NCI-H2081 treated with DMSO at 0.1 percent for 48 hours (cell line): Measurements from ENCODE around the gene MTA1.

Experiments used
- DNase-seq: peaks from one replicate; lab custom pipeline; 2025; lab: John Stamatoyannopoulos, UW

The MTA1 gene

DNA sequence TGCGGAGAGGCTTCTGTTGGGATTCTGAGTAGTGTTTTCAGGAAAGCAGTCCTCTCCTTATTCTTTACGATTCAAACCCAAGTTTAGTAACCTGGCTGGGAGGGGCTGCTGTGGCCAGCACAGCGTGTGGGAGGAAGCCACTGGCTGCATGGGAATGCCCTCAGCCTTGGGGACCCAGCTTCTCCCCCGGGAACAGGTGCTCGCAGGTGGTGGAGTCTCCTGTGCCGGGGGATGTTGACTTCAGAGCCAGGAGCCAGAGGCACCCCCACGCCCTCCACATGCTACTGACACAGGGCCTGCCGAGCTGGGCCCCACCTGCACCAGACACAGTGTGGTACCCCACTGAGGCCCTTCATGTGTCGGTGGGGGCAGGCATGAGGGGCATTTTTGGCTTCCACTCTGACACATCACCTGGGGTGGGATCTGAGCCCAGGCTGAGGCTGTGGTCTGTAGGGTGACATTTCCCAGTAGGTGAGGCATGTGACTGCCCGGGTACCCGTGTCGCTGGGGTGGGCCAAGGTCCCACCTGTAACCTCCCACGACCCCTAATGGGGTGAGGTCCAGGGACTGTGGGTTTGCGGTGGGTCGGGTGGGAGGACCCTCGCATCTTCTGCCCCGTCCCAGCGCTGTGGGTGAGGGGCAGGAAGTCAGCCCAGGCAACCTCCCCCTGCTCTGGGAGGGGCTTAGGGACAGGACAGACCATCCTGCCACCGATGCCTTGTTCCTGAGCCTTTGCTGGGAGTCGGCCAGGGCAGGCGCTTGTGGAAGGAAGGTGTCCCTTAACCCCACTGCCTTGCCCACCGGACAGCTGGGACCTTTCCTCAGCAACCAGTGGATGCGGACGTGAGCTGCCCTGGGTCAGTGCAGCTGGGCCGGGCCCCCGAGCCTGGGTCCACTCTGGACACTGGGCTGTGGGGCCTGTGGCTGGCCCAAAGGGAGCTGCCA is 26.5 kb downstream of the MTA1 start:
- no peak for DNase-seq

- DNase-seq, result no peak
Measured at GRCh38 chr14:105446971-105447370, 27.3 kb downstream of the MTA1 start.

GRCh38 chr14:105447651-105448640 is 28.3 kb downstream of the MTA1 start:
- no peak for DNase-seq

GRCh38 chr14:105448706-105449111 is 29.1 kb downstream of the MTA1 start:
- DNase-seq, result no peak

GRCh38 chr14:105449276-105450122 is 29.9 kb downstream of the MTA1 start:
- no peak for DNase-seq

- DNase-seq, result no peak
Measured at GRCh38 chr14:105450123-105450505, 30.5 kb downstream of the MTA1 start.

DNA sequence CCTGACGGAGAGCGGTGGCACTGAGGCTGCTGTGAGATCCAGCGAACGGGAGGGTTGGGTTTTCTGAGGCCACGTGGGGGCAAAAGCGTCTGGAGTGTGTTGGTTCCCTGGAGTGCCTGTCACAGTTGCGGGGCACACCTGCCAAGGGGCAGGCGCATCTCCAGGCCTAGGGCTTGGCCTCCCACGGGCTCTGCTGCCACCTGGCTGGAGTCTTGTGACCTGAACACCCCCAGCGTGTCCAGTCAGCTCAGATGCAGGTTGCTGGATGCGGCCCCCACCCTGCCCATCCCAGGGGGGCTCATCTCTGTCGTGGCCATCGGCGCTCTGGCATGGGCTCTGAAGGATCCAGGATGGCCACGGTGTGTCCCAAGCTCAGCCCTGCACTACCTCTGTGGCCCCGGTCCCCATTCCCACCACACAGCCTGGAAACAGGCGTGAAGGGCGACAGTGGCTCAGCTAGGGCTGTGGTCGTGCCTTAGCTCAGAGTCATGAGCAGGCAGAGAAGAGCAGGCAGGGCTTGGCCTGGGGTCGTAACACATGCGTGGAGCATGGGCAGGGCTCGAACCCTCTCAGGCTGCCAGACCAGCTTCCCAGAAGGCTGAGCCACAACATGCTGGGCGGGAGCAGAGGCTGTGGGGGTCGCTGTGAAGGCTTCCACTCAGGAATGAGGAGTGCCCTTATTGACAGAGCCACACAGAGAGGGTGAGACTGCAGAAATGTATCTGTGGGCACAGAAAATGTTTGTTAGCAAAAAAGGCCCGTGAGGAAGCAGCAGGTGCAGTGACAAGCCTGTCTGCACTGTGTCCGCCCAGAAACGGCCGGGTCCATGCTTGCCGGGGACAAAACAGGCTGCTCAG is 31.5 kb downstream of the MTA1 start:
- no peak for DNase-seq

DNA sequence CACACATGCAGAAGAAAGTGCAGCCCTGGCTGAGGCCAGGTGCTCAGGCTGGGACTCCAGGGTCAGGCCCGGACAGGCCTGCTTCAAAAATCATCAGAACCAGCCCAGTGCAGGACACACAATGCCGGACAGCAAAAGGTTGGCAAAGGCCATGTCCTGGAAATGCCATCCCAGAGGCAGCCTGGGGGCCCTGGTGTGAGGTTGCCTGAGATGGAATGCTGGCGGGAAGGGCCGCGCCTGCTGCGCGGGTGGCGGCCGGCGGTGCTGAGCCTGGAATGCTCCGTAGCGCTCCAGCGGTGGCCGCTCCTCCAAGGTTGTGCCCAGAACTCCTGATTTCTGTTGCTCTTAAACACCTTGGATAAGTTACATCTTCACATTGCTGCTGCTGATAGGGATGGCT is 33.3 kb downstream of the MTA1 start:
- no peak for DNase-seq

DNA sequence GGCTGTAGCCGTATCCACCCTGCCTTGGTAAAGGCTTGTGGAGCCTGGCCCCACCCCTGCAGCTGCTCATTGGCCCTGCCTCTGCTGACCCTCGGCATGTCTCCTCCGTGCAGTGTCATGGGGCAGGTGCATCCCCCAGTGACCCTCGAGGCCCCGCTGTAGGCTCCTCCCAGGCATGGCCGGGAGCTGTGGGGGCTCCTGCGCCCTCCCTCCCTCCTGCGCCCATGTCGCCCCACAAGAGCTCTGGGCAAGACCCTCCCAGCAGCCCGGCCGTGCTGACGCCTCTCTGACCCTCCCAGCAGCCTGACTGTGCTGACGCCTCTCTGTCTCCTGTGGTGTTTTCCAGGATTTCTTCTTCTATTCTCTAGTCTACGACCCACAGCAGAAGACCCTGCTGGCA is 34.2 kb downstream of the MTA1 start:
- no peak for DNase-seq

GRCh38 chr14:105455086-105455640 is 35.5 kb downstream of the MTA1 start:
- DNase-seq, result no peak

DNA sequence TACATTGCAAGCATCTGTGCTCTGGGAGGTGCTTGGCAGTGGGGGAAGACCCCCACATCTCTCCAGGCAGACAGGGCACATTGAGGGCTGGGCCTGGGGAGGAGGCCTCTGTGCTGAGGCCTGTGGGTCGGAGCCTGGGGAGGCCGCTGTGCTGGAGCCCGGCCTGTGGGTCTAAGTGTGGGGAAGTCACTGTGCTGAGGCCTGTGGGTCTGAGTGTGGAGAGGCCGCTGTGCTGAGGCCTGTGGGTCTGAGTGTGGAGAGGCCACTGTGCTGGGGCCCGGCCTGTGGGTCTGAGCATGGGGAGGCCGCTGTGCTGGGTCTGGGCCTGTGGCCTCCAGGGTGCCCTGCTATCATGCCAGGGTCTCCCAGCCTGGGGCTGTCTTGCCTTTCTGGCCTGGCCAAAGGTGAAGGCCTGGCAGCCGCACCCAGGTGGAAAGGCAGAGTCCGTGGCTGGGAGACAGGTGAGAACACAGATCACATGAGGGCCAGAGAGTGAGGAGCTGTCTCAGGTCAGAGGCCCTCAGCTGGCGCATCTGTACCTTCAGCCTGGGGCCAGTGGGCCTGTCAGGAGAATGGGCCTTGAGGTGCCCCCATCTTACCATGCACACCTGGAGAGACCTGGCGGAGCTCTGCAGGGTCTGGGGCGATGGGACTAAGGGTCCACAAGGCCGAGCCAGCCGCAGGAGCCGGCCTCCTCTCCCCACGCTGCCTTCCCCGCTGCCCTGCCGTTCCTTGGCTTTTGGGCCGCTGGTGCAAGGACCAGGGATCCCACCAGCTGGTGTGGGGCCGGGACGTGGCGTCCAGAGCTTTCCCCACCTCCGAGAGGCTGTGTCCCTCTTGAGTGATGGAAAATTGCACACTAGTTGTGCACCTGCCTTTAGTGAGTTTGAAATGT is 36.4 kb downstream of the MTA1 start:
- DNase-seq, result no peak

GRCh38 chr14:105456736-105457617 is 37.4 kb downstream of the MTA1 start:
- no peak for DNase-seq

GRCh38 chr14:105458010-105458409 is 38.4 kb downstream of the MTA1 start:
- DNase-seq, result no peak

DNA sequence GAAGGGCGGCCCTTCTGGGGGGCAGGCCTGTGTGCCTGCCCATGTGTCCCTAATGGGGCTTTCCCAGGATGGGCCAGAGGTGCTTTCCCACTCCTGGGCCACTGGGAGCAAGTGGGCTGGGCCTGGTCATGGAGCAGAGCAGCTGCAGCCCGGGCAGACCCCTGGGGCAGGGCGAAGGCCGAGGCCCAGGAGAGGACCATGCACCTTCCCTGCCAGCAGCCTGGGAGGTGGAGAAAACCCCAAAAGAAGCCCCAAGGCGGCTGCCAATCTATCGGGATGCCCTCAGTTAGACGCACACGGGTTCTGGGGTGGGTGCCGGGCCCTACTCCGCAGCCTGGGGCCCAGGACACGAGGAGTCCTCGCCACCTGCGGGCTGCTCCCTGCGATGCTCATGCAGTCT is 38.9 kb downstream of the MTA1 start:
- DNase-seq, result no peak

- no peak for DNase-seq
Measured at GRCh38 chr14:105460116-105460515, 40.5 kb downstream of the MTA1 start.

GRCh38 chr14:105460616-105461015 is 41.0 kb downstream of the MTA1 start:
- no peak for DNase-seq

DNA sequence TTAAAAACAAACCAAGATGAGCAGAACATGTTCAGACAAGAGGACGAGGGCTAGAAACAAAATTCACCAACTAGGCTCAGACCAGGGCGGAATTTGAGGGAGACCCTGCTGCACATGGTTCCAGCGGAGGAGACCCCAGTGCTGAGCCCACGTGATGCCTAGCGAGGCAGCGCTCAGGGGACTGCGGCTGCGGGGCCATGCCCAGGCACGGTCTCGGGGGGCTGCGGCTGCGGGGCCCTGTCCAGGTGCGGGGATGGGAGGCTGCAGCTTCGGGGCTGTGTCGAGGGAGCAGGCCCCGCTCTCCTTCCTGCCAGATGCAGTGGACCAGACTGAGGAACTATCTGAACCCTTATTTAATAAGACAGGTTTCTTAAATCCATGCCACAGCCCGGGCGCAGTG is 42.3 kb downstream of the MTA1 start:
- DNase-seq, result no peak

- DNase-seq, result no peak
Measured at GRCh38 chr14:105464501-105464900, 44.9 kb downstream of the MTA1 start.
